Stromal cell of bone marrow (primary cell): ENCODE measurements around the gene DHRSX.
"Not testable (repeated sequence)": the region's sequence is repeated elsewhere in the genome, so short reads cannot be mapped to it uniquely, and the experiment has no call there.

Experiments
- DNase-seq: peaks from one replicate; pipeline ENCODE4 v3.0.0-alpha.2; 2012; ENCODE audit warnings: low read depth

Gene DHRSX

GRCh38 chrX:2456091-2456490 lies 44.7 kb downstream of the DHRSX start:
- DNase-seq: not testable (repeated sequence)

- not testable (repeated sequence) for DNase-seq
Observed at GRCh38 chrX:2454620-2455019, 46.2 kb downstream of the DHRSX start.

DNA sequence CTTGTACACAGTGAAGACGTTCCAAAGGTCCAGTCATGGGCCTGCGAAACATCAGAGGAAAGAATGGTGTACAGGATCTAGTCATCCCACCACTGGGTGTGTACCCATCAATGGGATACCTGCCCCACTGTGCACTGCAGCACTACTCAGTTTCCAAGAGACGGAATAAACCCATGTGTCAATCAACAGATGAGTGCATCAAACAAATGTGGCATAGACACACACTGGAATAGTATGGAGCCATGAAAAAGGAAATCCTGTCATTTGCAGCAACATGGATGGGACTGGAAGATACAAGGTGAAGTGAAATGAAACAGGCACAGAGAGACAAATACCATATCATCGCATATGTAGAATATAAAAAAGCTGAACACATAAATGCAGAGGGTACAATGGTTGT lies 48.0 kb downstream of the DHRSX start:
- no peak for DNase-seq

- DNase-seq: no peak
Observed at GRCh38 chrX:2452317-2452784, 48.4 kb downstream of the DHRSX start.

DNA sequence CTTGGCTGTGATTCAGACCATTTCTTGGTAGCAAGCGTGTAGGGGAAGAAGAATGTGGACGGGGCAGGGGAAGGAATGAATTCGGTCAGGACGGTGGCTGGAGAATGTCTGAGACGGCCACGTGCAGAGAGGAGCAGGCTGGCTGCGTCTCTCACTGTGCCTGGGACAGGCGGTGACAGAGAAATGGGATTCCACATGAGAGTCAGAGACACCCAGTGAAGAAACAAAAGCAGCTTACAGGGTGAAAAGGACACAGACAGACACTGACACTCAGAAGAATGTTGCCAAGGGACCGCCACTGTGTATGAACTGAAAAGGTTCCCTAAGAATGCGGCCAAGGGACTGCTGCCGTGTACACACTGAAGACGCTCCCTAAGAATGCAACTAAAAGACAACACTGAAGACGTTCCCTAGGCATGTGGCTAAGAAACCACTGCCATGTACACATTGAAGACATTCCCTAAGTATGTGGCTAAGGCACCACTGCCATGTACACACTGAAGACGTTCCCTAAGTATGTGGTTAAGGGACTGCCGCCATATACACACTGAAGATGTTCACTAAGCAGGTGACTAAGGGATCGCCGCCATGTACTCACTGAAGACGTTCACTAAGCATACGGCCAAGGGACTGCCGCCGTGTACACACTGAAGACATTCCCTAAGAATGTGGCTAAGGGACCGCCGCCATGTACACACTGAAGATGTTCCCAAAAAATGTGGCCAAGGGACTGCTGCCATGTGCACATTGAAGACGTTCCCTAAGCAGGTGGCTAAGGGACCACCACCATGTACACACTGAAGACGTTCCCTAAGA lies 49.1 kb downstream of the DHRSX start:
- peak; percentile 14 for DNase-seq

DNA sequence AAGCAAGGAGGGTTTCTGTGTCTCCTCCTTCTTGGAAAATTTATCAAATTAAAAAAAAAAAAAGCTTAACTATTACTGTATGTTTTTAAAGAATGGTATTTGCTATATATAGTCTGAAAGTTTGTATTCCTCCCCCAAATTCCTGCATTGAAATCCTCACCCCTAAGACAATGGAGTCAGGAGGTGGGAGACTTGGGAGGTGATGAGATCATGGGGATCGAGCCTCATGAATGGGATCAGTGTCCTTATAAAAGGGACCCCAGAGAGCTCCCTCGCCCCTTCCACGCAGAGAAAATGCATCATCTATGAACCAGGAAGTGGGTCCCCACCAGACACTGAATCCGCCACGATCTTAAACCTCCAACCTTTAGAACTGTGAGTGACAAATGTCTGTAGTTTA lies 50.1 kb downstream of the DHRSX start:
- DNase-seq: no peak

DNA sequence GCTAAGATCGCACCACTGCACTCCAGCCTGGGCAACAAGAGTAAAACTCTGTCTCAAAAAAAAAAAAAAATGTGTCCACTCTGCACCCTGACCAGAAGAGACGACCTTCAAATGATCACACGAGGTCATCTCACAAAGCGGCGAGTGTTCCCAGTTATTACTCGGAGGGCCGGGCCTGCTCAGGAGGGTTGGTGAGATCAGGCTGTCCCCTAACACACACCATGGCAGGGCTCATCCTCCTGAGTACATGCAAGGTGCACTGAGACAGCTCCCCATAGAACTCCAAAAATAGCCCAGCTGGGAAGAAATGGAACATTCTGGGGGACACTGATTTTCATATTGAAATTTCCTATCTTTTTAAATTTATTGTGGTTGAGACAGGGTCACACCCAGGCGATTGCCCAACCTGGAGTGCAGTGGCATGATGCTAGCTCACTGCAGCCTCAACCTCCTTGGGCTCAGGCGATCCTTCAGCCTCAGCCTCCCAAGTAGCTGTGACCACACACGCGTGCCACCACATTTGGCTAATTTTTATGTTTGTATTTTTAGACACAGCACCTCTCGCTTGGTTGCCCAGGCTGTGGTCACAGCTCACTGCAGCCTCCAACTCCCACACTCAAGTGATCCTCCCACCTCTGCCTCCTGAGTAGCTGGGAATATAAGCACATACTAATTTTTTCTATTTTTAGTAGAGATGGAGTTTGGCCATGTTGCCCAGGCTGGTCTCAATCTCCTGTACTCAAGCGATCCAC lies 51.5 kb downstream of the DHRSX start:
- no peak for DNase-seq

GRCh38 chrX:2447484-2447883 lies 53.3 kb downstream of the DHRSX start:
- DNase-seq: no peak

- no peak for DNase-seq
Observed at GRCh38 chrX:2446815-2447214, 54.0 kb downstream of the DHRSX start.

DNA sequence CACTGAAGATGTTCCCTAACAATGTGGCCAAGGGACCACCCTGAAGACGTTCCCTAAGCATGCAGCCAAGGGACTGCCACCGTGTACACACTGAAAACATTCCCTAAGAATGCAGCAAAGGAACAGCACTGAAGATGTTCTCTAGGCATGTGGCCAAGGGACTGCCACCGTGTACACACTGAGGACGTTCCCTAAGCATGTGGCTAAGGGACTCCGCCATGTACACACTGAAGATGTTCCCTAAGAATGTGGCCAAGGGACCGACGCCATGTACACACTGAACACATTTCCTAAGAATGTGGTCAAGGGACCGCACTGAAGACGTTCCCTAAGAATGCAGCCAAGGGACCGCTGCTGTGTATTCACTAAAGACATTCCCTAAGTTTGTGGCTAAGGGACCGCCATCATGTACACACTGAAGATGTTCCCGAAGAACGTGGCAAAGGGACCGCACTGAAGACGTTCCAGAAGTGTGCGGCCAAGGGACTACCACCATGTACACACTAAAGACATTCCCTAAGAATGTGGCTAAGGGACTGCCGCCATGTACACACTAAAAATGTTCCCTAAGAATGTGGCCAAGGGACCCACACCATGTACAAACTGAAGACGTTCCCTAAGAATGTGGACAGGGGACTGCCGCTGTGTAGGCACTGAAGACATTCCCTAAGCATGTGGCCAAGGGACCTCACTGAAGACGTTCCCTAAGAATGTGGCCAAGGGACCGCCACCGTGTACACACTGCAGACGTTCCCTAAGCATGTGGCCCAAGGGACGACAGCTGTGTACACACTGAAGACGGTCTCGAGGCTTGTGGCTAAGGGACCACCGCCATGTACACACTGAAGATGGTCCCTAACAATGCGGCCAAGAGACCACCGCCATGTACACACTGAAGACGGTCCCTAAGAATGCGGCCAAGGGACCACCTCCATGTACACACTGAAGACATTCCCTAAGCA lies 54.8 kb downstream of the DHRSX start:
- DNase-seq: no peak

GRCh38 chrX:2442694-2443093 lies 58.1 kb downstream of the DHRSX start:
- DNase-seq: no peak

DNA sequence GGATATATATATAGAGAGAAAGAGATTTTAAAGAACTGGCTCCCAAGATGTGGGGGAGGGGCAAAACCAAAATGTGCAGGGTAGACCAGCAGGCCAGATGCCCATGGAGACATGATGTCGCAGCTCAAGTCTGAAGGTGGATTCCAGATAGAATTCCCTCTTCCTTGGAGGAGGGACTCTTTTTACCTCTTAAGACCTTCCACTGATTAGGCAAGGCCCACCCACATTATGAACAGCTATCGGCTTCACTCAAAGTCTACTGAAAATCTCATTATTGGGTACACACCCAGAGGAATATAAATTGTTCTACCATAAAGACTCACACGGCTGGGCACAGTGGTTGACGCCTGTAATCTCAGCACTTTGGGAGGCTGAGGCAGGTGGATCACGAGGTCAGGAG lies 59.3 kb downstream of the DHRSX start:
- DNase-seq: no peak

DNA sequence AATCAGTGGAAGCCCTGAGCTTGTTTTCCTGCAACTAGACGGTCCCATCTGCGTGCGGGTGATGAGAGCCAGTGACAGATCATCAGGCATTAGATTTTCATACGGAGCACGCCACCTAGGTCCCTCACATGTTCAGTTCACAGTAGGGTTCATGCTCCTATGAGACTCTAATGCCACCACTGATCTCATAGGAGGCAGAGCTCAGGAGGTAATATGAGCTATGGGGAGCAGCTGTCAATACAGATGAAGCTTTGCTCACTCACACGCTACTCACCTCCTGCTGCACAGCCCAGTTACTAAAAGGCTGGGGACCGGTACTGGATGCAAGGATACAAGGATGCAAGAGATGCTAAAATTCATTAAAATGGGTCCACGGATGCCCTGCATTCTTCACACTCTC lies 61.2 kb downstream of the DHRSX start:
- no peak for DNase-seq

GRCh38 chrX:2435465-2435864 lies 65.3 kb downstream of the DHRSX start:
- DNase-seq: no peak

GRCh38 chrX:2434270-2435163 lies 66.3 kb downstream of the DHRSX start:
- no peak for DNase-seq

GRCh38 chrX:2432298-2432863 lies 68.4 kb downstream of the DHRSX start:
- no peak for DNase-seq

GRCh38 chrX:2430265-2430825 lies 70.4 kb downstream of the DHRSX start:
- DNase-seq: no peak

- no peak for DNase-seq
Observed at GRCh38 chrX:2427737-2428136, 73.0 kb downstream of the DHRSX start.

DNA sequence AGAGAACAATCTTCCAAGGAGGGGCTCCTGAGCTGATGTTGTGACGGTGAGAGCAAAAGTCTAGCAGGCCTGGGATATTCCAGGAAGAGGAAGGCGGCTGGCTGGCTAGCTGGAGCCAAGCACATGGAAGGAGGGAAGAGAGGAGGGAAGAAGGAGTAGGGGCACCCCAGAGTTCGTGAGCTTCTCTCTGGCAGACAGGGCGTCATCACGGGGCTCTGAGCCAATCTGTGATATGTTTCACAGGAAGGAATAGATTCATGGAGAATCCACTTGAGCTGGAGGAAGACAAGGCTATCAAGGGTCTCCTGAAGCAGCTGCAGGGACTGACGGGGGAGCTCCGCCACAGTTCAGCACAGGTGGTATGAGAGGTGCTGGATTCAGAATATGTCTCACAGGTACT lies 73.6 kb downstream of the DHRSX start:
- DNase-seq: no peak

DNA sequence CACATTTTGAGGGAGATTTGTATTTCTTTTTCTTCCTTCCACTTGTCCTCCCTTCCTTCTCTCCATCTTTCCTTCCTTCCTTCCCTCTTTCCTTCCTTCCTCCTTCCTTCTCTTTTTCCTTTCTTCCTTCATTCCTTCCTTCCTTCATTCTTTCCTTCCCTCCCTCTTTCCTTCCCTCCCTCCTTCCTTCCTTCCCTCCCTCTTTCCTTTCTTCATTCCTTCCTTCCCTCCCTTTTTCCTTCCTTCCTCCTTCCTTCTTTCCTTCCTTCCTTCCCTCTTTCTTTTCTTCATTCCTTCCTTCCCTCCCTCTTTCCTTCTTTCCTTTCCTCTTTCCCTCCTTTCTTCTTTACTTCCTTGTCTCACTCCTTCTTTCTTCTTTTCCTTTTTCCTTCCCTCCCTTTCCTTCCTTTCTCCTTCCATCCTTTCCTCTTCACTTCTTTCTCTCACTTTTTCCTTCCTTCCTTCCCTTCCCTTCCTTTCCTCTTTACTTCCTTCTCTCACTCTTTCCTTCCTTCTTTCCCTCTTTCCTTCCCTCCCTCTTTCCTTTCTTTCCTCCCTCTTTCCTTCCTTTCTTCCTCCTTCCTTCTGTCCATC lies 74.4 kb downstream of the DHRSX start:
- DNase-seq: no peak
